Left renal pelvis (tissue), 4 donors: ENCODE results near the gene TP53BP2. TPM values are rescaled to one million over a fixed set of nuclear protein-coding genes. Genes with fewer than 3 reads are reported as not detected.
"Not testable (repeated sequence)": the region's sequence is repeated elsewhere in the genome, so short reads cannot be mapped to it uniquely, and the experiment has no call there.

Experiments
- DNase-seq, 4 donors: peaks; one replicate each; pipeline ENCODE4 v3.0.0-alpha.2; 2013; ENCODE audit warnings: low read depth in 4 of 4, low spot score in 3 of 4
- polyA plus RNA-seq, 4 donors: library from polyadenylated mRNA; unstranded; fragments of 120-200 nt; gene quantifications; one replicate each; pipeline ENCODE4 v1.2.1, GENCODE V29; 2013; ENCODE audit not compliant: insufficient read length in 4 of 4

Gene TP53BP2
- polyA plus RNA-seq, 4 donors = 39.2 to 65.6 (median 50.3) TPM

DNA sequence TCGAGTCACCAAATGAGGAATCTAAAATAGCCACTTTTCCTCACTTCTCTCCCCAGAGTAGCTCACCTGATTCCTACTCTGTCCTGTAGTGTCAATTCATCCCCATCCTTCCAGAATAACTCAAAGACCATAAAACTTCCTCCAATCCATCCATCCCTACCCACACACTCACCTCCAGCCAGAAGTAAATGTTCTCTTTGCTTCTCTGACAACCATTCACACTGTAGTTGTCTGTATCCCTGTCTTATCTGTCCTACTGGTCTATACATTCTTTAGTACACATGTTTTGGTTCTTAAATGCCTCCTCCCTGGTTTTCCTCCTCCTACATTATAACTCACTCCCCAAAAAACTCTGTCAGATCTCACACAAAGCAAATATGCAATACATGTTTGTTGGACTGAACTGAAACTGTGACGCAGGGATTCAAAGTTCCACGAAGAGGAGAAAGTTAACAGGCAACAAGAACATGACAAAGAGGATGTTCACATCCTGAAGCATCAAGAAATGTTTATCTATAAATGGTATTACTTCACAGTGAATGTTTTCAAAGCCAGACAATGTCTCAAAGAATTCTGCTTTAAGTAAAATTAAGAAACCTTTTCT is 11.0 kb downstream of the TP53BP2 start:
- no peak for DNase-seq

DNA sequence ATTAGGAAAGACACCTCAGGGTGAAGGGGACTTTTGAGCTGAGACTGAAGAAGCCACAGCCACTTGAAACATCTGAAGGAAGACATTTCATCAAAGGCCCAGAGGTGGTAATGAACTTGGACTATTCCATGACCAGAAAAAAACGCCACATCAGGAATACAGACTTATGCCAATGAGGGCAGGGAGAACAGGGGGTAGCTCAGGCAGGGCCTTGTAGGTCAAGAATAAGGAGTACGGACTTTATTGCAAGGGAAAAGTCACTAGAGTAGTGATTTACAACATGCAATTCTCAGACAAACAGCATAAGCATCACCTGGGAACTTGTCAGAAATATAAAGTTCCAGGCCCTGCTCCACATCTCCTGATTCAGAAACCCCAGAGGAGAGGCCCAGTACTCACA is 11.8 kb downstream of the TP53BP2 start:
- DNase-seq = no peak

DNA sequence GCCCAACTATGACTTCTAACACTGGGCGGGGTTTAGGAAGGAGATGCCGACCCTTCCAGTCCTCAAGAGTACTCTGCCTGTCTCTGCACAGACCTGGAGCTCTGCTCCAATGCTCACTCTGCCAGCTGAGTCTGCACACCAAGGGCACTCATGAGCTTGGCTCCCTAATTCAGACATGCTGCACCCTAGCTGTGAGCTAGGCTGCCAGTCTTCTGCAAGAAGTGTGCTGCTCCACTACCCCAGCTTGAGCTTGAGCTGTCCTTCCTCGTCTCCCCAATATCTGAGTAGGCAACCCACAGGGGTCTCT is 13.2 kb downstream of the TP53BP2 start:
- no peak for DNase-seq

DNA sequence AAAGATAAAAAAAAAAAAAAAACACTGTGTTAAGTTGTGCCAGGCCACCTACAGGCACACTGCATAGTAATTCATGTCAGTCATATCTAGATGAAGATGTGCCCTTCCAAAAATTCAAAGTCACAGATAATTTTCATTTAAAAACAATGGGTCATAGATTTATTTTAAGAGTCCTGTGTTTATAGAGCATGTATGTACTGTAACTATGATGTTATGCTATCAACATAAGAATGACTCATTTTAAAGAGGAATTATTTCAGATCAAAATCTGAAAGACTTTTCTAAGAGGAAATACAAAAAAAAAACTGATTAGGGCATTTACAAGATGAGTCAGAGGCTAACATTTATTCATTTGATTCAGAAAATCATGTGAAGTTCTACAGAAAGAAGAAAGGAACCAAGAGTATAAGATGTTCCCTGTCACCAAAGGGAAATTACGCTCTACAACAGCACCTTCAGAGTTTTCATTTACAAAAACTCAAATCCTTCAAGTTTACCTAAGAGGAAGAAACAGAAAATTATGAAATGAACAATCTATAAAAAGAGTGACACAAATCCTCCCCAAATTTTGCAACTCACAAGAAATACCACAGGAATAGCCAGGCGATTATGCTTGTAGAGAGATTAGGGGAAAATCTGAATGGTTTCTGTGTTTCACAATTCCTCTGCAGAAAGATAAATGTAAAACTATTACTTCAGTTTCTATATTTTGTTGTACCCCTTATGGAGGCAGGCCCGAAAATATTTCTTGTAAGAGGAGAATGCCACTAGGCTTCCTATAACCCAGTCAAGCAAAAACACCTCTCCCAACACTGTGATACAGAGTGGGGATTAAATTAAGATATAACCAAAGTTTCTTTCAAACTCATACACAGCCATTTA is 13.8 kb downstream of the TP53BP2 start:
- DNase-seq = no peak

DNA sequence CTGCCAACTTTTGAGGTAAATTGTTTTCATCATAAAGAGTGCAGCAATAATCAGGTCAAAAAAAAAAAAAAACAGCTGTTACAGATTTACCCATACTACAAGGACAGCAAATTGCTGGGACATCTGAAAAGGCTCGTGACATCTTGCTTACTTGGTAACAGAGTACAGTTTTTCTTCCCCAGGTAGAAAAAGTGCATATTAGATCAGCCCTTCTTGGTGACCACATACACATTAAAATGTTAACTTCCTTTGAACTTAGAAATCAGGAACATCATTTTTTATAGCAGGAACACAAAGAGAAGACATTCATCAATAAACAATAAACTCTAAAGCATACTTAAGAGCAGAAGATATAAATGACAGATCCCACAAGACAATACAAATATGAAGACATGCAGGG is 16.1 kb downstream of the TP53BP2 start:
- DNase-seq = no peak

DNA sequence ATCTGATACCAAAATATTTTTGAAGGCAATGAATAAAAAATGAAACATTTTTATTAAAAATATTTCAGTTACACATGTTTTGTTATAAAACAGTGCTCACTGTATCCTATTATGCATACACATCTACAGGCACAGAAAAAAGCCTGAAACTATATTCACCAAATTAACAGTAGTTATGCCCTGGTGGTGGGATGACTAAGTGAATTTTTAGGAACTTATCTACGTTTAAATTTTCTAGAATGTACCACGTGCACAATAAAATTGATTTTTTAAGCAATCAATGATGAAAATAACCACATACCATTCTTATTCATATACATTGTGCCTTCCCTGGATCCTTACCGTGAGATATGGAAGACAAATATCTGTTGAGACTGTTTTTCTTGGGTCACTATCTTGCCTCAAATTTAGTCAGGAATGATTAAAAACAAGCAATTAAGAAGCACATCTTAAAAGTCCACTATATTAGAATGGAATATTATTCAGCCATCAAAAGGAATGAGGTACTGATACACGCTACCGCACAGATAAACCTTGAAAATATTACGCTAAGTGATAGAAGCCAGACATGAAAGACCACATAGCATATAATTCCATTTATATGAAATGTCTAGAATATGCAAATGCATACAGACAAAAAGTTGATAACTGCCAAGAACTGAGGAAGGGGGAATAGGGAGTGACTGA is 17.4 kb downstream of the TP53BP2 start:
- no peak for DNase-seq

DNA sequence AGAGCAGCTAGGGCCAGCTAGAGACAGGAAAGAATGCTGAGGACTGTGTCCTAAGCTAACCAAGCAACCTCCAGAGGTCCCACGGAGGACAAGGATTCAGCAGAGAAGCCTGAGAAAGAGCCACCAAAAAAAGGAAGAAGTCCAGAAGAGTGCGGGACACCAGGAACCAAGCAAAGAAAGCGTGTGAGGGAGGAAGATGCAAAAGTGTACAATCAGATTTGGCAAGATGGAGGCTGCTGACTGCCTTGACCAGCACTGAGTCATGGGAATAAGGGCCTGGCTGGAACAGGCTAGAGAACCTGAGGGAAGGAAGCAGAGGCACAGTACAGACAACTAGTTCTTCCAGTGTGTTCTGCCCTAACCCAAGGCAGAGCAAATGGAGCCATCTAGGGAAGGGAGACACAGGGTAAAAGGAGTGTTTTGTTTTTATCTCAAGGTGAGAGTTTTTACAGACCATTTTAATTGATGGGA is 18.5 kb downstream of the TP53BP2 start:
- DNase-seq = no peak

DNA sequence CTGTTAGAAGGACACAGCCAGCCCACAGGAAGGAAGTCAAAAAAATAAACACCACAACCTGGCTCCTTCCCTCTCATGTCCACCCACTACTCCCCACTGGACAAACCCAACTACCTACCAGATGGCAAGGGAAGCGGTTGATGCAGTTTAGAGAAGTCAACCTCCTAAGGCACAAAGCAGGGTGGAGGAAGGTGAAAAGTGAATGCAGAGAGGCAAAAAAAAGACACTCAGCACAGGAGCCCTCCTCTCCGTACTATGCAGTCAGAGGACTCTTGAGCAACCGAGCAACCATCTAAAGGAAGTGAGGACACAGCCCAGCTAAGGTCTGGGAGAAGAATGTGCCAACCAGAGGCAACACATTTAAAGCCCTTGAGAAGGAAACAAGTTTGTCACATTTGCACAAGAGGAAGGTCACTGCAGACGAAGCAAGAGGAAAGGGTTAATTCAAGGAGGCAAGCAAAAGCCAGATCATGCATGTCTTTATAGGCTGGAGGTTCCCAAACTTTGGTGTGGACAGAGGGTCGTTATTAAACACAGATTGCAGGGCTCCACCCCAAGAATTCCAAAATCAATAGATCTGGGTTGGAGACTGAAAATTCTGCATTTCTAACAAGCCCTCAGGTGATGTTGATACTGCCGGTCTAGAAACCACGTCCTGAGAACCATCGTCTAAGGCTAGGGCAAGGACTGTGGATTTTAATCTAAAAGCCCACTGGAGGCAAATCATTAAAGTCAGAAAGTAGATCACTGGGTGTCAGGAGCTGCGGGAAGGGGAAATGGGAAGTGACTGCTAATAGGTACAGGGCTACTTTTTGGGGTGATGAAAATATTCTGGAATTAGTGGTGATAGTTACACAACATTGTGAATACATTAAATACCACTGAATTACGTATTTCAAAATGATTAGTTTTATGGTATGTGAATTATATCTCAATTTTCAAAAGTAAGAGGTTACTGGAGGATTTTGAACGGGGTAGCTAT is 19.7 kb downstream of the TP53BP2 start:
- no peak for DNase-seq

DNA sequence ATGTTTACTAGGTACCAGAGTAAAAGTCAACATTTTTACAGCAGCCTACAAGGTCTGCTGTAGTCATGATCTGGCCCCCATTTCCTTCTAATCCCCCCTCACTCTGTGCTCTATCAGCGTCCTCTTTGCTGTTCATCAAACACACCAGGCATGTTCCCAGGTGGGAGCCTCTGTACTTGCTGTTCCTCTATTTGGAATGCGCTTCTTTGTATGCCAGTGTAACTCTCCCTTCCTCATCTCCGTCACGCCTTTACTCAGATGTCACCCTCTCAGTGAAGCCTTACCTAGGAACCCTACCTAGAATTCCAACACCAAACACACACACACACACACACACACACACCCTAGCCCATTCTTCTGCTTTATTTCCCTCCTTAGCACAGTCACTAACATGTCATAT is 21.0 kb downstream of the TP53BP2 start:
- no peak for DNase-seq

DNA sequence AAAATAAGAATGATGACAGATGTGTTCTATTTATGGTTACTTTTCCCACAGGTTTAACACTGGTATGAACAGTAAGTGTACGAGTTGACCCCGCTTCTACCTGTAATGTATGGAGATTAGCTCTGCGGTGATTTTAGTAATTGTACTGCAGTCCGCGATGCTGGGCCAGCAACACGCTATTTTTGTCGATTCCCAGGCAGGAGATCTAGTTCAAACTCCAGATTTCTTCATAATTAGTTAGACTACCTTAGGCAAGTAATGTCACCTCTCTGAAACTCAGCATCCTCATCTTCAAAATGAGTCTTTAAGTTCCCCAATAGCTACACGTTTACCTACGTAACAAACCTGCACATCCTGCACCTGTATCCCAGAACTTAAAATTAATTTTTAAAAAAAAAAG is 21.5 kb downstream of the TP53BP2 start:
- no peak for DNase-seq

DNA sequence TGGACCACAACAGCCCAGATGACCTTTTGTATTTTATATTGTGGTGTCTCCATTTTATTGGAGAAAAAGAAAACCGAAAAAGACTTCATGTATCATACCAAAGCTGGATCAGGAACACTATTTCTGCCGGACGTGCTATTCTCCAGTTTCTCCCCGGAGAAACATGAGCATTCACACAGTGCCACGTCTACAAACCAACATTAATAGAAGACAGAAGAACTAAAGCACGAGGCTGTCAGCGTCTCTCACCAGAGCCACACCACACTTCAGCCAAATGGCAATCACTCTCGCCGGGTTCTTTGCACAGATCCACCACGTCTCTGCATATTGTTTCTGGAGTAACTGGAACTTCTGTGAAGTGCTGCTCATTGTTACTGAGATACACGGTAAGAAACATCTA is 24.8 kb downstream of the TP53BP2 start:
- no peak for DNase-seq

DNA sequence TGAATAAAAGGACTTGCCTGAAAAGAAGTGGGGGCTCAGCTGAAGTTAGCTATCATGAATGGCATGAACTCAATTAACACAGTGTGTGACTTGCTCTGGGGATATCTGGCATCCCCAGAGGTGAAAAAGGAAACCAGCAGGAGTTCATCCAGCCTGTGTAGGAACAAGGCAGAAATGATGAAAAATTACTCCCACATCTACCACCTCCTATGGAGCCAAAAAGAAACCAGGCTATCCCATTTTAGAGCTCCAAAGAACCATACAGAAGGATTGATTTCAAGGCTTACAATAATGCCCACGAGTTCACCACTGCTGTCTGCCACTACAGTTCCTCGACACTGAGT is 25.3 kb downstream of the TP53BP2 start:
- DNase-seq = no peak

DNA sequence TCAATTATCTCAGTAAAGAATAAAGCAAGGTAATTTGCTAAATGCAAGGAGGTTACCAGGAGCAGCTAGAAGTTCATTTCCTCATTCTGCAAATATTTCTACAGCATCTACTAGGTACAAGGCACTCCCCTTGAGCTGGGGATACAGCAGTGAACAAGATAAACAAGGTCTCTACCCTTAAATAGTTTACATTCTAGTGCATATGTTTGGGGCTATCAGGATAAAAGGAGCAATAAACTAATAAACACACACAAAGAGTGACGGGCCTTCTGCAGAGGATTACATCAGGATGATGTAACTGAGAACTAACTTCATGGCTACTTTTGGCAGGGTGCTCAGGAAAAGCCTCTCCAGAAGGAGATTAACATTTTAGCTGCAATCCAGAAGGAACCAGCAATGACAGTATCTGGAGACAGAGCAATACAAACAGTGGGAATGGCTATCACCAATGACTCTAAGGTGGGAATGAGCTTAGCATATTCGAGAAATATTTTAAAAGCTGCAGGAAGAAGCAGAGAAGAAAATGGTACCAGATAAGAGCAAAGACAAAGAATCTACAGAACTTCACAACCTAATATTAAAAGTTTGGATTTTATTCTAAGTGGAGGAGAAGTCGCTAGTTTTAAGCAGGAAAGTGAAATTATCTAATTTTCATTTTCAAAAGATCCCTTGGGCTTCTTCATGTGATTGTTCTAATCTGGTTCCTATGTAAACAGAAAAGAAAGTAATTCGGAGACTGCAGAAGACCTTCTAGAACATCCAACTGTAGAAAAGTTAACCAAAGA is 25.8 kb downstream of the TP53BP2 start:
- no peak for DNase-seq

DNA sequence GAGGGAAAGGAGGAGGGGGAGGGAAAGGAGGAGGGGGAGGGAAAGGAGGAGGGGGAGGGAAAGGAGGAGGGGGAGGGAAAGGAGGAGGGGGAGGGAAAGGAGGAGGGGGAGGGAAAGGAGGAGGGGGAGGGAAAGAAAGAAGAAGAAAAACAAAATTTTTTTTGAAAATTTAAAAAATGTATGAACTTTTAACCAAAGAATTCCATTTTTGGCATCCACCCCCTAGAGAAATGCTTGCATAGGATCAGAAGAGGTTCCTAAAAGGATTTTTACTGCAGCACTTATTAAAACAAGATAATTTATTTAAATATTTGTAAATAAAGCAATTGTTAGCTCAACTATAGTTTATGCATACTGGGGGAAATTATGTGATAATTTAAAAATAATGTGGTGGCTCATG is 28.5 kb downstream of the TP53BP2 start:
- DNase-seq = not testable (repeated sequence)

DNA sequence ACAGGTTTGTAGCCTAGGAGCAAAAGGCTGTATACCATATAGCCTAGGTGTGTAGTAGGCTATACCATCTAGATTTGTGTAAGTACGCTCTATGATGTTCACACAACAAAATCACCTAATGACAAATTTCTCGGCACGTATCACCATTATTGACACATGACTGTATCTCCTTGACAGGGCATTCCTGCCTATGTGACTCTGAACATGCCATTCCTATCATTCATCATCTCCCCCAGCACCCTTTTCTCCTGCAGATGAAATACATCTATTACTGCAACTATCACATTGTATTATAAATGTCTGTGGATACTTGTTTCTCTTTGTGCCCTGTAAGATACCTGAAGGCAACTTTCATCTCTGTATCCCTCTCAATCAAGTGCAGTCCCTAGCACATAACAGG is 29.9 kb downstream of the TP53BP2 start:
- DNase-seq = no peak

DNA sequence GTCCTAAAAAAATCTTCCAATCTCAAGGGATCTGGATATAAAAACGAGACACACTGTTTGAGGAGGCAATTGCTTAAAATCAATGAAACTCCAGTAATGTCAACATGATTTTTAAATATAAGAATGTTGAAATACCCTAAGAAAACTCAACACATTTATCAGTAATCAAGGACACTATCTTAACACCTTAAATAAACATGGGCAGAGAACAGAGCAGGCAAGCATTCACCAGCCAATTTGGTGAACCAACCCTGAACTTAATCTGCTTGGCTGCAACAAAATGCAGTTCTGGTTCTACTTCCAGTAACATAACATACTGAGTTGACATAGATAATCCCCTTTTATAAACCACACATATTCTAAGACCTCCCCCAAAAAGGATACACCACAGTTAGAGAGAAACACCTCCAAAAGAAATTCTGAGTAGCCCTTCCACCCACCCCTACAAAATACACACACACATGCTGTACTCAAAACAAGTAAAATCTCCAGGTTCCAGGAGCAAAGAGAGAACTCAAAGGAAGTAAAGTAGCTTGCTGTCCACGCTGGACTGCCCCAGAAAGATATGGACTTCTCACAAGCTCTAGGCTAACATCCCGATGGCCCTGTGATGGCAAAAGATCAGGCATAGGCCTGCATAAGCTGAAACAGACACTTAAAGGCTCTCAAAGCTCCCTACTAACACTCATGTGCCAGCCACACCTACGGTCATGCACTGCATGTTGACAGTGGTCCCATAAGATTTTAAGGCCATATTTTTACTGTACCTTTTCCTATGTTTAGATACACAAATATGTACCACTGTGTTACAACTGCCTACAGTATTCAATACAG is 30.5 kb downstream of the TP53BP2 start:
- DNase-seq = no peak

DNA sequence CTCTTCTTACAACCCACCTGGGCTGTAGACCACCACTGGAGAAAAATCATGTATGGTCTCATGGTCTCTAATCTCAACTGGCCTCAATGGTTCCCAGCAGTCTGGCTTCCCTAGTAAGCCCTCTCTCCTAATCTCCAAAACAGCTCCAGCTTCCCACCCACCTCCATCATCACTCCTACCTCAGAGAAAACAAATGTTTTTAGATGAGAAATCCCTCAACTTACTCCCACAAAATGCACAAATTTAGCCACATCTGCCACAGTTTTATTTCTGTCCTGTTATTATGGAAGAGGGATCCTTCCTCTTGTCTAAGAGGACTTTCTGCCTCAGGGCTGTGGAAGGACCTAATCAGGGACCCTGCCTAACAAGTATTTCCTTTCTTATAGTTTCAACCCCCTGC is 32.1 kb downstream of the TP53BP2 start:
- no peak for DNase-seq

DNA sequence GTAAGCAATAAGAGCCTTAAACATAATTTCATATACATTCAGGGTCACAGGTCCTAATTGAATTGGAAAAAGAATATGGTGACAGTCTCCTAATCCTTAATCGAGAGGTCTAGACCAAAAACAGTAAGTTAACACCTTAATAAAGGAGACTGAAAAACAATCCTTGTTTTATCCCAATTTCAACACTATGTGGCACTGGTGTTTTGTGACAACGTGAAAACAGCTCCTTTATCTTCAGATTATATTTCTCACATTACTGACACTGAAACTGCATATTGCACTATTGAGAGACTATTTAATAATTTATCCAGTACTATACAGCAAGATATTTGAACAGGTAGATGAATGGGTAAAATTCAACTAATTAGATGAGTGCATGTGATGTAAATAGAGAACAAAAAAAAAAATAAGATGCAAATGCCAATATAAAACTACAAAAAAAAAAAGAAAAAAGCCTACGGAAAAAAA is 34.1 kb downstream of the TP53BP2 start:
- peak in 2 of 4 donors; percentile 6 to 8 for DNase-seq

DNA sequence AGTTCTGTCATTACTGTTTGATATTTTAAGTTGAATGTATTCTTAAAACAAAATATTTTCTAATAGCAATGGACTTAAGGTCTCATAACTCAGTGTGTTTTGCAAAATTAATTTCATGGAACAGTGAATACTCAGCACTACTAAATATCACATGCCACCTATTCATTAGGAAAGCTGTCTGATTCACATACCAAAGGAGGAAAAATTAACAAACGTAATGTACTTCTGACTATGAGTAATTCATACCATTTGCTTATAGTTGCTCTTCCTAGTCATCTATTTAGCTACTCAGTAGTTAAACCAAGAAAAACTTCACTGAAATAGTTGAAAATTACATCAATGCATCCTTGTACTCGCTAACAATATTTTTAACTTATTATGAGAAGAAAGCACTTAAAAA is 35.2 kb downstream of the TP53BP2 start:
- DNase-seq = no peak
